Loucy (cell line): ENCODE data around the gene AJAP1.

Source experiments
- H2AFZ ChIP-seq: fragments of 200-600 bp; sonication (generic); 2 replicates; pipeline ENCODE4 v1.6.0; 2016; ENCODE audit warnings: antibody characterized with exemption, mild to moderate bottlenecking, low read length, moderate library complexity
- H3F3A ChIP-seq: fragments of 200-600 bp; 2 replicates; pipeline ENCODE4 v1.6.0; 2016; ENCODE audit warnings: antibody characterized with exemption, low read depth, mild to moderate bottlenecking
- H3K27me3 ChIP-seq: fragments of 200-600 bp; sonication (generic); 2 replicates; pipeline ENCODE4 v1.6.1; 2014; ENCODE audit warnings: low read length, mild to moderate bottlenecking; ENCODE audit not compliant: insufficient read depth, poor library complexity, severe bottlenecking
- H3K36me3 ChIP-seq: fragments of 200-600 bp; sonication (generic); 2 replicates; pipeline ENCODE4 v1.6.1; 2016; ENCODE audit warnings: low read length; ENCODE audit not compliant: insufficient read depth
- H3K4me1 ChIP-seq: fragments of 200-600 bp; sonication (generic); 2 replicates; pipeline ENCODE4 v1.5.1; 2014; ENCODE audit warnings: low read length, mild to moderate bottlenecking; ENCODE audit not compliant: insufficient read depth, poor library complexity, severe bottlenecking
- H3K4me2 ChIP-seq: fragments of 200-600 bp; sonication (generic); 2 replicates; pipeline ENCODE4 v1.6.0; 2014; ENCODE audit warnings: antibody characterized with exemption, low read length, low read depth, mild to moderate bottlenecking; ENCODE audit not compliant: poor library complexity, severe bottlenecking
- H3K4me3 ChIP-seq: fragments of 200-600 bp; sonication (generic); 2 replicates; pipeline ENCODE4 v1.5.1; 2014; ENCODE audit warnings: low read length, mild to moderate bottlenecking, mixed read lengths; ENCODE audit not compliant: poor library complexity, severe bottlenecking
- H3K79me2 ChIP-seq: fragments of 200-600 bp; sonication (generic); 2 replicates; pipeline ENCODE4 v1.6.1; 2014; ENCODE audit warnings: low read length; ENCODE audit not compliant: insufficient read depth
- H3K9ac ChIP-seq: fragments of 200-600 bp; sonication (generic); 2 replicates; pipeline ENCODE4 v1.6.0; 2014; ENCODE audit warnings: mild to moderate bottlenecking, low read depth, low read length, moderate library complexity; ENCODE audit not compliant: poor library complexity, severe bottlenecking
- H3K9me2 ChIP-seq: fragments of 200-600 bp; sonication (generic); replicated peaks from 2 replicates; pipeline ENCODE4 v1.6.1; 2016; ENCODE audit warnings: low read depth, low read length, mixed read lengths
- H3K9me3 ChIP-seq: fragments of 200-600 bp; sonication (generic); 2 replicates; pipeline ENCODE4 v1.6.1; 2014; ENCODE audit warnings: mild to moderate bottlenecking, antibody characterized with exemption, low read length, low read depth; ENCODE audit not compliant: insufficient read depth
- H4K20me1 ChIP-seq: fragments of 200-600 bp; sonication (generic); 2 replicates; pipeline ENCODE4 v1.6.0; 2014; ENCODE audit warnings: antibody characterized with exemption, low read length, mild to moderate bottlenecking; ENCODE audit not compliant: insufficient read depth, poor library complexity, severe bottlenecking
- EZH2phosphoT487 ChIP-seq: fragments of 200-600 bp; IDR thresholded peaks from 2 replicates; pipeline ENCODE4 v1.6.1; 2018; ENCODE audit warnings: antibody characterized with exemption, mild to moderate bottlenecking, moderate library complexity, borderline replicate concordance
- TF ChIP-seq, protein P1 (sequence below): fragments of 200-600 bp; sonication (generic); conservative IDR thresholded peaks from 2 replicates; pipeline ENCODE4 v1.5.1; 2014; ENCODE audit warnings: mild to moderate bottlenecking, antibody characterized with exemption, low read length

AJAP1 gene

GRCh38 chr1:4792565-4792964 lies 138.2 kb downstream of the AJAP1 start:
- H3K4me1 ChIP-seq: no peaks in the 10 kb centered on the region
- no peaks in the 10 kb centered on the region for H3K36me3 ChIP-seq
- H4K20me1 ChIP-seq: no peaks in the 10 kb centered on the region
- peaks cover 7% of the 10 kb centered on the region; the same call in 1 of the 2 replicates for H3K9me3 ChIP-seq
- H3K4me2 ChIP-seq: no peak overlapping the region
- no peak overlapping the region for H3K4me3 ChIP-seq
- H2AFZ ChIP-seq: no peak overlapping the region
- no peaks in the 10 kb centered on the region for H3K27me3 ChIP-seq
- no peak for TF ChIP-seq EZH2phosphoT487
- TF ChIP-seq, protein P1, sequence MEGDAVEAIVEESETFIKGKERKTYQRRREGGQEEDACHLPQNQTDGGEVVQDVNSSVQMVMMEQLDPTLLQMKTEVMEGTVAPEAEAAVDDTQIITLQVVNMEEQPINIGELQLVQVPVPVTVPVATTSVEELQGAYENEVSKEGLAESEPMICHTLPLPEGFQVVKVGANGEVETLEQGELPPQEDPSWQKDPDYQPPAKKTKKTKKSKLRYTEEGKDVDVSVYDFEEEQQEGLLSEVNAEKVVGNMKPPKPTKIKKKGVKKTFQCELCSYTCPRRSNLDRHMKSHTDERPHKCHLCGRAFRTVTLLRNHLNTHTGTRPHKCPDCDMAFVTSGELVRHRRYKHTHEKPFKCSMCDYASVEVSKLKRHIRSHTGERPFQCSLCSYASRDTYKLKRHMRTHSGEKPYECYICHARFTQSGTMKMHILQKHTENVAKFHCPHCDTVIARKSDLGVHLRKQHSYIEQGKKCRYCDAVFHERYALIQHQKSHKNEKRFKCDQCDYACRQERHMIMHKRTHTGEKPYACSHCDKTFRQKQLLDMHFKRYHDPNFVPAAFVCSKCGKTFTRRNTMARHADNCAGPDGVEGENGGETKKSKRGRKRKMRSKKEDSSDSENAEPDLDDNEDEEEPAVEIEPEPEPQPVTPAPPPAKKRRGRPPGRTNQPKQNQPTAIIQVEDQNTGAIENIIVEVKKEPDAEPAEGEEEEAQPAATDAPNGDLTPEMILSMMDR: no peak
- H3K79me2 ChIP-seq: no peaks in the 10 kb centered on the region
- H3F3A ChIP-seq: no peaks in the 10 kb centered on the region
- H3K9ac ChIP-seq: no peak overlapping the region
- H3K9me2 ChIP-seq: no peaks in the 10 kb centered on the region

DNA sequence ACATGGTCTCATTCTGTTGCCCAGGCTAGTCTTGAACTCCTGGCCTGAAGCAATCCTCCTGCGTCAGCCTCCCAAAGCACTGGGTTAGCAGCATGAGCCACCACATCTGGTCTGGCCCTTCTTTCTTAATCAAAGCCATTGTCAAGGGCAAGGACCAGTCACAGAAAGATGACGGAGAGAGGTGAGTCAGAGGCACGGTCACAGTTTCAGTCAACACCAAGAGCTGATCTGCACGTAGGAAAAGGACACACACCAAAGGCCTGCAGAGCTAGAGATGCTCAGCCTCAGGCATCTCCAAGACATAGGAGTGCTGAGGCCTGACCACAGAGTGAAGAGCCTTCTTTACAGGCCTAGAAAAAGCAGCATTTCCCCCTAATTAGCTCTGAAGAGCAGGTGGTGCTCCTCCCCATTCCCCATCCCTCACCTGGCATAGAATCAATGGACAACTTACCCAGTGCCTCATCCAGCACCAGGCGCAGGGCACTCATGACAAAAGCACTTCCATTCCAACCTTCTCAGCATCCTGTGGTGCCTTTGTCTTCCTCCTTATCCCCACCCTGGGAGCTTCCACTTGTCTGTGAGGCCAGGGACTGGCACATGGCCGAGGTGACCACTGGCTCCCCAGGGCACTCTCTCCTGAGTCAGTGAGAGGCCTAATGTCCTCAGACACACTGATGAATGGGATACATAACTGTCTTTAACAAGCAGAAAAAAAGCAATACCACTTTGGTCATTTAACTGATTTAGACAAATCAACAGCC lies 139.8 kb downstream of the AJAP1 start:
- Histone ChIP-seq H3K4me2 (no peak overlapping the region), H3K9me2 (no peaks in the 10 kb centered on the region), H2AFZ (no peak overlapping the region), H3K4me1 (no peaks in the 10 kb centered on the region), H3K4me3 (no peak overlapping the region), H3F3A (no peaks in the 10 kb centered on the region), H3K79me2 (no peaks in the 10 kb centered on the region), H4K20me1 (no peaks in the 10 kb centered on the region), H3K9me3 (peaks cover 4% of the 10 kb centered on the region; the same call in 1 of the 2 replicates), H3K36me3 (no peaks in the 10 kb centered on the region), H3K27me3 (no peaks in the 10 kb centered on the region), H3K9ac (no peak overlapping the region)
- TF ChIP-seq, protein P1: no peak
- TF ChIP-seq EZH2phosphoT487: no peak

DNA sequence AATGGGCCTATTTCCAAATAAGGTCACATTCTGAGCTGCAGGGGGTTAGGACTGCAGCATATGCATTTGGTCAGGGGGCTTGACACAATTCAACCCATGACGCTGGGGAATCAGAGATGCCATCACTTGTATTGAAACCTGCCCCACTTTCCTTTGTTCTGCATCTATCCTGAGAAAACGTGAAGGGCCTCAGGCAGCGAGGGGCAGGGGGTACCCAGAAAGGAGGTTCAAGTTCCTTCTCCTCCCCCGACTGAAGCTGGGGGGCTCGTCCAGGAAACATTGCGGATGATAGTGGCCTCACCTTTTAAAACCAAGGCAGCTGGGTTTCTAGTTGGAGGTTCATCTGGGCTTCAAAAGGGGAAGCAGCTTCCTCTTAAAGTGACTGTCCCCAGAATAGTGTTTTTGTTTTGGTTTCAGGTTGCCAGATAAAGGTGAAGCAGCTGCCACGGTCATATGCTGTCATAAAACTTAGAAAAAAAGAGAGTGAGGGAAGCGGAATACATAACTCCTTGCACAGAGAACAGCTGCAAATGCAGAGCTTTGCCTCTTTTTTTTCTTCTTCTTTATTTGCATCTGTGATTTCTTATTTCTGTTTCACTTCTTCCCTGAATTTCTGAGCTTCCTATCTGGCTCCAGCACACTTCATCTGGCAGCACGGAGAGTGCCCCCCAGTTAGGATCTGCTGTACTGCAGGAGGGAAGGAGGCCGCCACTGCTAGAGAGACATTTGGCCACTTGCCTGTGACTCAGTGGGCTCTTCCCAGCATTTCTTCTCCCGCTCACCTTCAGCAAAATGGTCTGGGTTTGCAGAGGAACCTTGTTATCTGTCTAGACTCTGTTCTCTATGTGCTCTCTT lies 142.0 kb downstream of the AJAP1 start:
- Histone ChIP-seq H3K4me2 (no peak overlapping the region), H2AFZ (no peak overlapping the region), H4K20me1 (no peaks in the 10 kb centered on the region), H3K9ac (no peak overlapping the region), H3K4me1 (no peaks in the 10 kb centered on the region), H3K36me3 (no peaks in the 10 kb centered on the region), H3K9me2 (no peaks in the 10 kb centered on the region), H3K79me2 (no peaks in the 10 kb centered on the region), H3F3A (no peaks in the 10 kb centered on the region), H3K4me3 (no peak overlapping the region), H3K27me3 (no peaks in the 10 kb centered on the region), H3K9me3 (peaks cover 9% of the 10 kb centered on the region; the same call in 1 of the 2 replicates)
- TF ChIP-seq, protein P1: no peak
- no peak for TF ChIP-seq EZH2phosphoT487
